HG03045 (cell line): ENCODE data around the gene FBXW2.

Experiments used
- ATAC-seq: cut with Tn5 transposase; IDR thresholded peaks from one replicate; pipeline ENCODE4 v1.9.1; 2021; ENCODE audit warnings: mild to moderate bottlenecking, moderate library complexity; ENCODE audit not compliant: unreplicated experiment

FBXW2 gene

DNA sequence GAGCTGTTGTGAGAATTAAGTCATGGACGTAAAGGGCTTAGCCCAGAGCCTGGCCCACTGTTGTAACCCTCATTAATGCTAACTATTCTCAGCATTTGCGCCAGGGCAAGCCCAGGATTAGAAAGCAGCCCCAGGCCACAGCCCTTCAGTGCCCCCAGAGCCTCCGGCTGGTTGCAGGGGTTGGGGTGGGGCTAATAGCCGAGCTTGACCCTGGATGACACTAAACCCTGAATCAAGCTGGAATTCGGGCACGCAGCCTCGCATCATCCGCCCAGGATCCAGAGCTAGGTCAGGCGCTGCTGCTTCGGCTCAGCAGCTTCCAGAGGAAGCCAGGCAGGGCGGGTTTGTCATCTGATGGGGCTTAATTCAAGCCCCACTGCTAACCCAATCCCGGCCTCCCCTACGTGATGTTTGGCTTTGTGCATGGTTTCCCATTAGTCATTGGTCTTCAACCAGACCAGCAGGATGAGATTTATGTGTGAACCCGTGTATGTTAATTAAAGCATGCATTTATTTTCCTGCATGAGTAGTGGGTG is 77.8 kb downstream of the FBXW2 start:
- no peak for ATAC-seq

DNA sequence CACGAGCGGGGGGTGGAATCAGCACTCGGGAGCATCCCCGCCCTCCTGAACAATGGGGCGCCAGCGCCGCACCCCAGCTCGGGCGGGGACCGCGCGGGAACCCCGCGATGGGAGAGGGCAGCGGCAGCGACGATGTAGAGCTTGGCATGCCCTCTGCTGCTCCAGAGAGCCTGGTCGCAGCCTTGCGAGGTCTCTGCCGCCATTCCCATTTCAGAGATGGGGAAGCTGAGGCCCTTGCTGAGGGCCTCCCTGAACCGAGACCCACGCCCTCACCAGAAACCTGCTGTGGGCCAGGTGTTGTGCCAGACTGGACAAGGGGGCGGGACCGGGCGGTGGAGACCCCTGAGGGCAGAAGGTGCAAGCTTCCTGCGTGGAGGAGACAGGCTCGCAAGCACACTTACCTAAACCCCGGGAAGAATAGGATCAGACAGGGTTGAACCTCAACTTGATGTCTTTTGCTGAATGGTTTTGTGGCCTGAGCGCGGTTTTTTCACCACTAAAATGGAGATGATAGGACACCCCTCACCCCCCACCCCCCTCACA is 78.3 kb downstream of the FBXW2 start:
- peak; percentile 7 for ATAC-seq

DNA sequence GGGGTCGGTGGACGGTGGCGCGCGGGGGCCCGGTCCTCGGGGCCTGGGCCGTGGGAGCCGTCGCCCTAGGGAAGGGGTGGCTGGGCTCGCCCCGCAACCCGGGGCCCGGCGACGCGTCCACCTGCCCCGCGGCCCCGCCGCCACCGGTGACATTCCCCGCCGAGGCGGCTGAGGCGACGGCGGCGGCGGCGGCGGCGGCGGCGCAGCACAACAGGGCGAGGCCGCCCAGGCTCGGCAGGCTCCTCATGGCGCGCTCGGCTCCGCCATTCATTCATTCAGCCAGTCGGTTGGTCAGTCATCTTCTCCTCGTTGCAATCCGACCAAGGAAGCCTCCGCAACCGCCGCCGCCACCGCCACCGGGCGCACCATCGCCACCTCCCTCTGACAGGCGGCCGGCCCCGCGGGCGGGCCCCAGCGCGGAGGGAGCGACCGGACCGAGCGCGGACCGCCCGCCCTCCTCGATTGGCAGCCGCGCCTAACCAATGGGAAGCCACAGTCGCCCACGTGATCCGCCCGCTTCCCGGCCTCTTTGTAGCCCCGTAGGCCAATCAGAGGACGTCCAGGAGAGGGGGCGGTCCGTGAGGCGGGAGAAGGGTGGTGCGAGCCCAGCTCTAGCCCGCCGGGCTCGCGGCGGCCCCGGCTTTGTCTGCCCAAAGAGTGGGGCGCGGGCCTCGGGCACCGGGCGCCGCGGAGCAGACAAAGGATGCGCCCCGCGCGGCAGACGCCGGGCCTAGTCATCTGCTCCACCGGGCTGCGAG is 78.9 kb downstream of the FBXW2 start, which contains the start of gene MEGF9:
Gene MEGF9, minus strand, starts transcription at position 383 of the 758 bp plus-strand sequence. Its CDS starts 112 bp downstream, at position 271.
- ATAC-seq = peak; percentile 93

DNA sequence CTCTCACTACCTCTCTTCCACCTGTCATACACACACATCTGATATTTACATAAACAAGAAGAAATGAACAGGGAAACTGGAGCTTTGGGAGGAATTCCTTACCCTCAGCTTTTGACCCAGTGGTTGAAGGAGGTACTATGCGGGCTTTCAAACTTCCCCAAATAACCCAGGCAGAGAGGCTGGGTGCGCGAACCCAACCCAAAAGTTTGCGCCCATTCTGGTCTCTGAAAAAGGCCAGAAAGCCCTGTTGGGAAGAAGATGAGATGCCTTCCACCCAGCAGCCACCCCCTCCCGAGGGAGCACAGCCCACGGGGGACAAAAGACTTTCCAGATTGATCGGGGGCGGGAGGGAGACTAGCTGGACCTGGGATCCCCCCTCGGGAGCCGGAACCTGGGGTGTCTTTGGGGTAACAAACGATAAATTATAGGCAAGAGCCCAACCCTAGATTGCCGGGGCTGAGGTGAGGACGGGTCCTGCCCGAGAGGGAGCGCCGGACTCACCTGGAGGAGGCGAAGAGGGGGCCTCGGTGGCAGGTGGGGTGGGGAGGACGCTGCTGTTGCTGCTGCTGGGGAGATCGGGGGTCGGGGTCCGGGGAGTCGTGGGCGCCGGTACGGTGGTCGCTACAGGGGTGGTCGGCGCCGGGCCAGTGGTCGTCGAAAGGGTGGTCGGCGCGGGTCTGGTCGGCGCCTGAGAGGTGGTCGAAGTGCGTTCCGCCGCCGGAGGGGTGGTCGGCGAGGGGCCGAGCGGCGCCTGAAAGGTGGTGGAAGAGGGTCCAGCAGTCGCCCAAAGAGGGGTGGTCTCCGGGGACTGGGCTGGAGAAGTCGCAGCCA is 79.7 kb downstream of the FBXW2 start:
- ATAC-seq = no peak

DNA sequence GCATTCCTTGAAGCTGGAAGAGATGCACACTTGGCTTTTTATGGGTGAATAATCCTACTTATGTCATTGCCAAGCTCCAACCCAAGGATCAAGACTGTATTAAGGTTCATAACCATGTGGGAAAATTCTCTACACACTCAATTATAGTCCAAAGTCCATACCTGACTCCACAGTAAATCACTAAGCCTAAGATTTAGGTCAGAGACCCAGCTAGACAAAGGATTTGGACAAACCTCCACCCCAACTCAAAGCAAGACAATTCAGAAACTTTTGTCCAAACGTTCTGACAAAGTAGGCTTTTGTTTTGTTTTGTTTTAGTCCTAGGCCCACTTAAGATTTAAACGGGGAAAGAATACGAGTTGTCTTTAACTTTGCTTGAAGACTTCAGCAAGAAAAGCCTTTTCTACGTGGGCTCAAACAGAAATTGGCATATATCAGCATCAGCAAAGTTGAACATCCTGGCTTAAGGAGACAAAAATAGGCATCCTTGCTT is 80.6 kb downstream of the FBXW2 start:
- no peak for ATAC-seq

DNA sequence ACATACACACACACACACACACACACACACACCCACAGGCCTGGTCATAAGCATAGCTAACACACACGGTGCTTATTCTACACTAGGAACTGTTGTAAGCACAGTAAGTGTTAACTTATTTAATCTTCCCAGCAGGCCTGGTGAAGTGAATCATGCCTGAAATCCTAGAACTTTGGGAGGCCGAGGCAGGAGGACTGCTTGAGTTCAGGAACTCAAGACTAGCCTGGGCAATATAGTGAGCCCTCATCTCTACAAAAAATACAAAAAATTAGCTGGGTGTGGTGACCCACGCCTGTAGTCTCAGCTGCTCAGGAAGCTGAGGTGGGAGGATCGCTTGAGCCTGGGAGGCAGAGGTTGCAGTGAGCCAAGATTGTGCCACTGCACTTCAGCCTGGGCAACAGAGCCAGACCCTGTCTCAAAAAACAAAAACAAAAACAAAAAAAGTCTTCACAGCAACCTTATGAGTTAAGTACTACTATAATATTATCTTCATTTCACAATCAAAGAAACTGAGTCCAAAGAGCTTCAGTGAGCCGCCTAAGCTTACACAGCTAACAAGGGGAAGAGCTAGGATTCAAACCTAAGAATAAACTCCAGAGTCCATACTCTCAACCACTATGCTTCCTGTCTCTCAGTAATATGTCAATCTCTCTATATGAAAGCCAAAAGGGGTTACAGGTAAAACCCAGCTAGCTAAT is 81.2 kb downstream of the FBXW2 start:
- no peak for ATAC-seq

DNA sequence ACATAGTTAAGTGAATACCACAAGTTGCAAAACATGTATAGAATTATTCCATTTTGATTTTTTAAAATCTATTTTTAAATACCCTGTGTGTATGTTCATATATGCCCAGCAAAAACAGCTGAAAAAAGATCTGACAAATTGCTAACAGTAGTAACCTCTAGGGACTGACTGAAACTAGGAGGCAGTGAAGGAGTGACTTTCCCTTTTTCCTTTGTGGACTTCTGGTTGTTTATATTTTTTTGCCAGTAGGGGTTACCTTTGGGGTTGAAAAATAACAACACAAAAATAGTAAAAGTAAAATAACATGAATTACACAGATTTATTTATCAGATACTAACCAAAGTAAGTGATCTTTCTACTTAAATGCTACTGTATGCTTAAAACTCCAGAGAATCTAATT is 81.9 kb downstream of the FBXW2 start:
- no peak for ATAC-seq

DNA sequence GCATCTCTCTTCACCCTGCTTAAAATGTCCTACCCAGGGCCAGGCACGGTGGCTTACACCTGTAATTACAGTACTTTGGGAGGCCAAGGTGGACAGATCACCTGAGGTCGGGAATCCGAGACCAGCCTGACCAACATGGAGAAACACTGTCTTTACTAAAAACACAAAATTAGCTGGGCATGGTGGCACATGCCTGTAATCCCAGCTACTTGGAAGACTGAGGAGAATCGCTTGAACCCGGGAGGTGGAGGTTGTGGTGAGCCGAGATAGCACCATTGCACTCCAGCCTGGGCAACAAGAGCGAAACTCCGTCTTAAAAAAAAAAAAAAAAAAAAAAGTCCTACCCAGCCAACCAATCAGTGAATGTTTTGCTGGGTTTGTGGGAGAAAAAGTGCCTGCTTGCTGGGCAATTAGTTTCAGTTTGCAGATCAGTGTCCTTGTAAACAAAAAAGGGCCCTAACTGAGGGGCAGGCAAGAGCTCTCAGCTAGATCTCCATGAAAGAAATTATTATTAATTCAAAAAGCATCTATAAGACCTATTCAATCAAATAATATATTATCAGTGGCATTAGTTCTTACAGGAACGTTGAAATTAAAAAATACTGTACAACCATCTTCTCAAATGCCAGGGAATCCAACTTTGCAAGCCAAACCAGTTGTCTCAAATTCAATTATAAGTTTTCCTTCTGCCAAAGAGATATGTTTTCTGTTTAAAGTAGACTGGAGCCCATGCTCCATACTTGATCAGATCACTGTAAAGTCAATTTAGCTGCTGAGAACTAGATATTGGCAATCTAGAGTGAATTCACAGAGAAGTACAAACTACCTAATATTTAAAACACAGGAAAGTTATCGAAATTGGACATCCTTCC is 82.9 kb downstream of the FBXW2 start:
- ATAC-seq = no peak

DNA sequence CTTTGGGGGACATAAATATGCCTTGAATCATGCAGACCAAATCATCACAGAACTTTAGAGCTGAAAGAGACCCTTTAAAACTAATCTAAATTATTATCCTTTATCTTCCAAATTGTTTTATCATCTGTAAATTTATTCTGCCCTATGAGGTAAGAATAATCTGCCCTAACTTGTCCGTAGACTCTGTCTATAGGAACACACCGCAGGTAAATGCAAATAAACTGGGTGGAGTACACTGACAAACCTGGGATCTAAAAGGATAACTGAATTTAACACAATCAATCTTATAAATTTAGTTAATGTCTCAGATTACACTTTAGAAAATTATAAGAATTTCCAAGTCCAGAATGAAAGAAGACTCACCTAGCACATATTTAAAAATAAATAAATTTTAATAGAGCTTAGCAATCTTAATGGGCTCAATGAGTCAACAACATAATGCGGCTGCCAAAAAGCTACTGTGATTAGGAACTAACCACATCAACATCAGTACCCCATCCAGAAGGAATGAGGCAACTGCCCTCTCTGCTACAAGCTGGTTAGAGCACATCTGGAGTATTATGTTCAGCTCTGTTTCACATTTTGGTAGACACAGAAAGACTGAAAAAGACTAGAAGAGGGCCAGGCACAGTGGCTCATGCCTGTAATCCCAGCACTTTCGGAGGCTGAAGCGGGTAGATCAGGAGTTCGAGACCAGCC is 84.5 kb downstream of the FBXW2 start:
- no peak for ATAC-seq

DNA sequence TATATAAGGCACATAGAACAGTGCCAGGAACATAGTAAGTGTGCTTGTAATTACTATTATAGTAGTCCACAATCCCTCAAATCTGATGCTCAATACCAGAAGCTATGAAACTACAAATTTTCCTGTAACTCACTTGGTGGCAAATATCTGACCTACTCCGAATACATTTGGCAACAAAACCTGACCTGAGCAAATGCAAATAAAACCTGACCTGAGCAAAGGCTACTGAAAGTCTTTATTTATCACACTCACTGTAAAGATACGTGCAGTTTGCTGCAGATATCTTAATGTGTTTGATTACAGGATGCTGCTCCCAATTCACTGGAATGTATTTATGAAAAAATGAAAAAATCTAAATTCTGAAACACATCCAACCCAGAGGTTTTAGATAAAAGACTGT is 86.0 kb downstream of the FBXW2 start:
- no peak for ATAC-seq
